HEK293 (cell line): ENCODE measurements around the gene CMIP.

Experiments
- REST ChIP-seq: fragments of 450-650 bp; formaldehyde crosslinking; IDR thresholded peaks from 2 replicates; pipeline ENCODE4 v1.5.1; 2016; ENCODE audit warnings: missing biosample characterization, missing genetic modification characterization
- ZNF37A ChIP-seq: fragments of 450-650 bp; IDR thresholded peaks from 2 replicates; pipeline ENCODE4 v1.5.1; 2018; ENCODE audit warnings: missing biosample characterization, missing genetic modification characterization
- ZNF624 ChIP-seq: fragments of 450-650 bp; formaldehyde crosslinking; IDR thresholded peaks from 2 replicates; pipeline ENCODE4 v1.5.1; 2017; ENCODE audit warnings: missing biosample characterization, missing genetic modification characterization

- TF ChIP-seq ZNF624 = no peak
- TF ChIP-seq REST (tag by site-specific recombination) = no peak
- no peak for TF ChIP-seq ZNF37A (tag by site-specific recombination)
Measured at GRCh38 chr16:81493755-81494433, 49.3 kb downstream of the CMIP start.
